Measurements from ENCODE around the gene ZC3H10. TPM values are rescaled to one million over a fixed set of nuclear protein-coding genes. Genes with fewer than 3 reads are reported as not detected.

ZC3H10 gene
- total and polyA plus RNA-seq, 2 of the 13 experiments (the other 11 are each of a cell fraction or from before 2014, with no cell fraction given) = 0.70 to 2.3 TPM

DNA sequence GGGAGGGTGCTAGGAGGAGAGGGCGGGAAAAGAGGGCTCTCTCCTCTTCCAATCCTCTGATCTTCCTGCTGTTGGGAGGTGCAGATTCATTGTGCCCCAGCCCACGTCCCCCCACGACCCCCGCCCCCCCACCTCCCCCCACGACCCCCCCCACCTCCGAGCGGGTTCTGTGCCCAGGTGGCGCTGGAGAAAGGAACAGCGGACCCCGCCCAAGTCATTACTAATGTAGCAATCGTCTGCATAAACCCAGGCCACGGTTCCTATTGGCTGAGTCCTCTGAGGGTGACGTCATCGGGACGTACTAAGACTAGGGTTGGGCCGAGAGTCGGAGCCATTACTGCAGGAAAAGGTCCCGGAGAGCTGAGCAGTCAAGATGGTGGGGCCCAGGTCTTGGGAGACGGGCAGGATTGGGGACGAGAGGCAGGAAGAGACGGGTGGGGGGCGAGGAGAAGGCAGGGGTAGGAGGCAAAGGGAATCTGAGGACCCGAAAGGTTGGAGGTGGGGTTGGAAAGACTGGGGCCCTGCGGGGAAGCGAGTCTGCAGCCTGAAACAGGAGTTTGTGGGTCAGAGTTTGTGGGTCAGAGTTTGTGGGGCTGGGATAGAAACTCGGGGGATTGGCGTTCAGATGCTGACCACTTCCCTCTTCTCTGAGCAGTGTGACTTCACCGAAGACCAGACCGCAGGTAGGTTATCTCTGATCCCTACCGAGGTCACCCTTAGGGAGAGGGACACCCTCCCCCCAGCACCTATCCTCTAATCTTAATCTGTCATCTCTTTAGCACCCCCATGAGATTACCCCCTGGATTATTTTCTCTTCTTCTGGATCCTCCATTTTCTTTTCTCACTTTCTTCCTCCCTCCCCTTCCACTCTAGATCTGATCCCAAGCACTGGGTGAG is 40.2 kb downstream of the ZC3H10 start, which contains the start of gene MYL6 (continued):
- peak; percentile 57; the same call in 1 of the 2 replicates for TF ChIP-seq ZBTB21 (CRISPR knock-in tag; IDR thresholded peaks at IDR 0.05)
- peak; percentile 93 for TF ChIP-seq KDM2A (CRISPR knock-in tag; IDR thresholded peaks at IDR 0.05; ENCODE audit: borderline replicate concordance, low read depth)
- TF ChIP-seq, protein P1, sequence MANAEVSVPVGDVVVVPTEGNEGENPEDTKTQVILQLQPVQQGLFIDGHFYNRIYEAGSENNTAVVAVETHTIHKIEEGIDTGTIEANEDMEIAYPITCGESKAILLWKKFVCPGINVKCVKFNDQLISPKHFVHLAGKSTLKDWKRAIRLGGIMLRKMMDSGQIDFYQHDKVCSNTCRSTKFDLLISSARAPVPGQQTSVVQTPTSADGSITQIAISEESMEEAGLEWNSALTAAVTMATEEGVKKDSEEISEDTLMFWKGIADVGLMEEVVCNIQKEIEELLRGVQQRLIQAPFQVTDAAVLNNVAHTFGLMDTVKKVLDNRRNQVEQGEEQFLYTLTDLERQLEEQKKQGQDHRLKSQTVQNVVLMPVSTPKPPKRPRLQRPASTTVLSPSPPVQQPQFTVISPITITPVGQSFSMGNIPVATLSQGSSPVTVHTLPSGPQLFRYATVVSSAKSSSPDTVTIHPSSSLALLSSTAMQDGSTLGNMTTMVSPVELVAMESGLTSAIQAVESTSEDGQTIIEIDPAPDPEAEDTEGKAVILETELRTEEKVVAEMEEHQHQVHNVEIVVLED (CRISPR knock-in tag; IDR thresholded peaks at IDR 0.05; ENCODE audit: borderline replicate concordance) = 0 out of 2 replicates have a peak, but pooled peaks have one; percentile 42
- peak; percentile 100 for TF ChIP-seq POLR2AphosphoS5 (IDR thresholded peaks at IDR 0.05; ENCODE audit: low read depth, low read length)
- TF ChIP-seq MED1 (CRISPR knock-in tag; IDR thresholded peaks at IDR 0.05) = peak; percentile 22; the same call in 1 of the 2 replicates
- 0 out of 2 replicates have a peak, but pooled peaks have one; percentile 16 for TF ChIP-seq ETV6 (CRISPR knock-in tag; conservative IDR thresholded peaks at IDR 0.05)
- no peak for TF ChIP-seq CBX5 (CRISPR knock-in tag; IDR thresholded peaks at IDR 0.05; ENCODE audit: borderline replicate concordance)
- 0 out of 2 replicates have a peak, but pooled peaks have one; percentile 28 for TF ChIP-seq RFXANK (CRISPR knock-in tag; IDR thresholded peaks at IDR 0.05)
- peak; percentile 82 for TF ChIP-seq HNRNPK (IDR thresholded peaks at IDR 0.05; ENCODE audit: low read depth, low read length, poor library complexity, severe bottlenecking)
- TF ChIP-seq, protein P2, sequence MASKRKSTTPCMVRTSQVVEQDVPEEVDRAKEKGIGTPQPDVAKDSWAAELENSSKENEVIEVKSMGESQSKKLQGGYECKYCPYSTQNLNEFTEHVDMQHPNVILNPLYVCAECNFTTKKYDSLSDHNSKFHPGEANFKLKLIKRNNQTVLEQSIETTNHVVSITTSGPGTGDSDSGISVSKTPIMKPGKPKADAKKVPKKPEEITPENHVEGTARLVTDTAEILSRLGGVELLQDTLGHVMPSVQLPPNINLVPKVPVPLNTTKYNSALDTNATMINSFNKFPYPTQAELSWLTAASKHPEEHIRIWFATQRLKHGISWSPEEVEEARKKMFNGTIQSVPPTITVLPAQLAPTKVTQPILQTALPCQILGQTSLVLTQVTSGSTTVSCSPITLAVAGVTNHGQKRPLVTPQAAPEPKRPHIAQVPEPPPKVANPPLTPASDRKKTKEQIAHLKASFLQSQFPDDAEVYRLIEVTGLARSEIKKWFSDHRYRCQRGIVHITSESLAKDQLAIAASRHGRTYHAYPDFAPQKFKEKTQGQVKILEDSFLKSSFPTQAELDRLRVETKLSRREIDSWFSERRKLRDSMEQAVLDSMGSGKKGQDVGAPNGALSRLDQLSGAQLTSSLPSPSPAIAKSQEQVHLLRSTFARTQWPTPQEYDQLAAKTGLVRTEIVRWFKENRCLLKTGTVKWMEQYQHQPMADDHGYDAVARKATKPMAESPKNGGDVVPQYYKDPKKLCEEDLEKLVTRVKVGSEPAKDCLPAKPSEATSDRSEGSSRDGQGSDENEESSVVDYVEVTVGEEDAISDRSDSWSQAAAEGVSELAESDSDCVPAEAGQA (IDR thresholded peaks at IDR 0.05; ENCODE audit: low read depth) = peak; percentile 58; the same call in 1 of the 2 replicates
- TF ChIP-seq, protein P2 (CRISPR knock-in tag; IDR thresholded peaks at IDR 0.05; ENCODE audit: borderline replicate concordance) = no peak
- peak; percentile 88; the same call in 1 of the 2 replicates for TF ChIP-seq FUBP1 (CRISPR knock-in tag; IDR thresholded peaks at IDR 0.05; ENCODE audit: borderline replicate concordance)
- peak; percentile 50; the same call in 1 of the 2 replicates for TF ChIP-seq TSC22D2 (CRISPR knock-in tag; IDR thresholded peaks at IDR 0.05; ENCODE audit: borderline replicate concordance)
- 0 out of 2 replicates have a peak, but pooled peaks have one; percentile 44 for TF ChIP-seq ZNF616 (CRISPR knock-in tag; IDR thresholded peaks at IDR 0.05; ENCODE audit: low read depth)
- TF ChIP-seq KDM5A (IDR thresholded peaks at IDR 0.05; ENCODE audit: borderline replicate concordance, low read length) = no peak; the same call in 1 of the 2 replicates
- peak; percentile 27; the same call in 1 of the 2 replicates for TF ChIP-seq RFXAP (CRISPR knock-in tag; IDR thresholded peaks at IDR 0.05; ENCODE audit: borderline replicate concordance)
- peak; percentile 89 for TF ChIP-seq JUND (CRISPR knock-in tag; IDR thresholded peaks at IDR 0.05)
- peak; percentile 78 for TF ChIP-seq PHF8 (CRISPR knock-in tag; IDR thresholded peaks at IDR 0.05)
- 0 out of 2 replicates have a peak, but pooled peaks have one; percentile 73 for TF ChIP-seq ZNF468 (CRISPR knock-in tag; IDR thresholded peaks at IDR 0.05)

Measured in HepG2 (cell line).